Pancreas (tissue), 10 donors: ENCODE results near the gene DEDD. TPM values are rescaled to one million over a fixed set of nuclear protein-coding genes. Genes with fewer than 3 reads are reported as not detected.
A peak's percentile ranks its signal among the peaks of the same experiment; 100 is the strongest.

Experiments used
- ATAC-seq, 4 donors: fragments of 200-7000 bp; cut with Tn5 transposase; one replicate each; pipeline versions ENCODE4 v1.8.0 to v1.9.1; 2020; ENCODE audit warnings: mild to moderate bottlenecking in 4 of 4, moderate library complexity in 4 of 4
- DNase-seq, 6 donors: peaks; one replicate each; pipeline ENCODE4 v3.0.0-alpha.2; 2020
- FAIRE-seq: peaks from 2 replicates; lab custom pipeline; 2012; peaks lifted over from hg19 to GRCh38; lab: Jason Lieb, UNC
- H3K27ac ChIP-seq, 4 donors: fragments of 200-600 bp; sonication (generic); 1 replicate in 3 of 4; 2 replicates in 1 of 4; pipeline versions ENCODE4 v1.5.0 to v1.8.0; 2020
- H3K27me3 ChIP-seq, 4 donors: fragments of 200-600 bp; one replicate each; pipeline ENCODE4 v1.8.0; 2021
- H3K36me3 ChIP-seq, 3 donors: fragments of 200-600 bp; sonication (generic) in 1 of 3; one replicate each; pipeline versions ENCODE4 v1.5.0 to v1.8.0; 2020 to 2021
- H3K4me1 ChIP-seq, 3 donors: fragments of 200-600 bp; one replicate each; pipeline ENCODE4 v1.8.0; 2021
- H3K4me3 ChIP-seq, 4 donors: fragments of 200-600 bp; sonication (generic) in 2 of 4; one replicate each; pipeline versions ENCODE4 v1.5.0 to v1.8.0; 2020 to 2021
- H3K9me3 ChIP-seq, 4 donors: fragments of 200-600 bp; one replicate each; pipeline ENCODE4 v1.8.0; 2021
- WGBS, 2 donors: extraction: QIAGEN DNeasy Blood & Tissue Kit; methylation state at CpG; one replicate each; pipeline ENCODE4 v1.1.7; 2013; 5-methylcytosine and 5-hydroxymethylcytosine counted together
- intact Hi-C, 3 donors: fragments of 100-400 bp; cut with DNase I; formaldehyde crosslinking; loops; one replicate each; pipeline versions ENCODE4 v1.11.1 to v1.14.2; 2022
- polyA plus RNA-seq, 2 donors: library from polyadenylated mRNA; stranded (reverse); fragments of 200-250 nt; gene quantifications; one replicate each; pipeline ENCODE4 v1.2.3, GENCODE V29; 2013
- total RNA-seq, 6 donors: library from RNA; stranded (reverse); fragmentation: NEBNext Ultra II Directional in 4 of 6; extraction: Animal tissue kit (Norgen Biotek cat#: 25700) in 4 of 6; gene quantifications; one replicate each; pipeline versions ENCODE4 v1.2.1 to v1.2.4, GENCODE V29; 2021 to 2023
- TF ChIP-seq, protein P1 (sequence below), 4 donors: fragments of 200-600 bp; sonication (generic) in 3 of 4; IDR thresholded peaks; one replicate each; pipeline versions ENCODE4 v1.5.0 to v1.8.0; 2021; ENCODE audit warnings: antibody characterized with exemption in 4 of 4
- donor health status: healthy with polysubstance abuse.
- donor health status: DM: no; HTN: no; CAD: no; lungs with moderate emphysema.
- donor health status: DM: no; HTN: no; CAD: no.
- donor health status: control.
- donor health status: control.
- donor health status: Bipolar disorder and iron deficiency.
- donor health status: DM: yes; HTN: yes; CAD: no.
- donor health status: DM: no; HTN: no; CAD: no.
- donor health status: DM: no; HTN: no; CAD: no.
- donor health status: DM: yes; HTN: yes; CAD: no.

Gene DEDD
- total and polyA plus RNA-seq, 8 donors, result 11.1 to 20.8 (median 15.6) TPM

DNA sequence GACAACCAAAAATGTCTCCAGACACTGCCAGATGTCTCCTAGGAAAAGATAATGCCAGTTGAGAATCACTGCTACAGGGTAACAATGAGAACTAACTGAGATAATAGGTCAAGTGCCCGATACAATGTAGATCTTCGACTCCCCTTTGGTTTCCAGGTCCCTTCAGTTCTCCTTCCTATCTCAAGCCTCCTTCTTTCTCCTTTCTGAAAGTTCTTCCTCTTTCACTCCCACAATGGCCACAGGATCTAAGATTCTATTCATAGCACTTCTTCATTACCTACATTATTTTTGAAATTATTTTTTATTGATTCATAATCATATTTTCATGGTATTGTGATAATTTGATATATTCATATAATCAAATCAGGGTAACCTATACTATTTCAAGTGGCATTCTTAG lies 20.9 kb downstream of the DEDD start:
- Histone ChIP-seq H3K27me3 (no peaks in the 10 kb centered on the region), H3K36me3 (no peaks in the 10 kb centered on the region), H3K4me3 (no peak overlapping the region), H3K9me3 (no peaks in the 10 kb centered on the region), H3K27ac (no peak overlapping the region), H3K4me1 (peaks cover 16 to 25% (median 22%) of the 10 kb centered on the region in 3 donors)
- no peak for ATAC-seq
- FAIRE-seq, result no peak
- 91% methylated on average over 2 of the region's 2 CpGs for WGBS, 2 donors
- intact Hi-C loops, result no loop called here
- no peak for DNase-seq
- TF ChIP-seq, protein P1, sequence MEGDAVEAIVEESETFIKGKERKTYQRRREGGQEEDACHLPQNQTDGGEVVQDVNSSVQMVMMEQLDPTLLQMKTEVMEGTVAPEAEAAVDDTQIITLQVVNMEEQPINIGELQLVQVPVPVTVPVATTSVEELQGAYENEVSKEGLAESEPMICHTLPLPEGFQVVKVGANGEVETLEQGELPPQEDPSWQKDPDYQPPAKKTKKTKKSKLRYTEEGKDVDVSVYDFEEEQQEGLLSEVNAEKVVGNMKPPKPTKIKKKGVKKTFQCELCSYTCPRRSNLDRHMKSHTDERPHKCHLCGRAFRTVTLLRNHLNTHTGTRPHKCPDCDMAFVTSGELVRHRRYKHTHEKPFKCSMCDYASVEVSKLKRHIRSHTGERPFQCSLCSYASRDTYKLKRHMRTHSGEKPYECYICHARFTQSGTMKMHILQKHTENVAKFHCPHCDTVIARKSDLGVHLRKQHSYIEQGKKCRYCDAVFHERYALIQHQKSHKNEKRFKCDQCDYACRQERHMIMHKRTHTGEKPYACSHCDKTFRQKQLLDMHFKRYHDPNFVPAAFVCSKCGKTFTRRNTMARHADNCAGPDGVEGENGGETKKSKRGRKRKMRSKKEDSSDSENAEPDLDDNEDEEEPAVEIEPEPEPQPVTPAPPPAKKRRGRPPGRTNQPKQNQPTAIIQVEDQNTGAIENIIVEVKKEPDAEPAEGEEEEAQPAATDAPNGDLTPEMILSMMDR (IDR thresholded peaks at IDR 0.05), result no peak

DNA sequence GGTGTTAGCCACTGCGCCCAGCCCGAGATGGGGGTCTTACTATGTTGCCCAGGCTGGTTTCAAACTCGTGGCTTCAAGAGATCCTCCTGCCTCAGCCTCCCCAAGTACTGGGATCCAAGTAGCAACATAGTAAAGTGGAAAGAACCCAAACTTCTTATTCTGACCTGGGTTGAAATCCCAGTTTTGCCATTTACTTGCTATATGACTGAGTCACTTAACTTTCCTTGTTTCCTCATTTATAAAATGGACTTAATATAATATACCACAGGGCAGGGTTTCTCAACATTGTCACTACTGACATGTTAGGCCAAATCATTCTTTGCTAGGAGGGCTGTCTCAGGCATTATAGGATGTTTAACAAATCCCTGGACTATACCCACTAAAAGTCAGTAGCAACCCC lies 21.4 kb downstream of the DEDD start:
- Histone ChIP-seq H3K4me3 (no peak overlapping the region), H3K27me3 (no peaks in the 10 kb centered on the region), H3K36me3 (no peaks in the 10 kb centered on the region), H3K9me3 (no peaks in the 10 kb centered on the region), H3K4me1 (peaks cover 12 to 22% (median 21%) of the 10 kb centered on the region in 3 donors), H3K27ac (no peak overlapping the region)
- intact Hi-C loops, result no loop called here
- FAIRE-seq (no peak), ATAC-seq (no peak), DNase-seq (no peak)
- 88 to 96% methylated on average over 3 of the region's 3 CpGs for WGBS, 2 donors
- TF ChIP-seq, protein P1 (IDR thresholded peaks at IDR 0.05), result no peak

DNA sequence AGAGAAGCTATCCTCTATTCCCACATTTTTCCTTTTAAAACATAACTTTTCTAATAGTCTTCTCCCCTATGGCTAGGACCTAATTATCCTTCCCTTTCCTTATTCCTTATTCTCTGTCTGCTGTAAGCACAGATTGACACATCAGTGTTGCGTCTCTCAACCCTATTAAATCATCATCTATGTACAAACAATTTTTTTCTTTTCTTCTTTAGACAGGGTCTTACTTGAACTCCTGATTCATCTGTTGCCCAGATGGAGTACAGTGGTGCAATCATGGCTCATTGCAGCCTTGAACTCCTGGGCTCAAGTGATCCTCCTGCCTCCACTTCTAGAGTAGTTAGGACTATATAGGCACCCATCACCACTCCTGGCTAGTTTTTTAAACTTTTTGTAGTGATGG lies 26.0 kb downstream of the DEDD start:
- DNase-seq (no peak), ATAC-seq (no peak), FAIRE-seq (no peak)
- H3K4me1 ChIP-seq, result no peaks in the 10 kb centered on the region
- intact Hi-C loops, result no loop called here
- TF ChIP-seq, protein P1 (IDR thresholded peaks at IDR 0.05), result no peak
- no peak overlapping the region for H3K27ac ChIP-seq
- no peaks in the 10 kb centered on the region for H3K27me3 ChIP-seq
- H3K9me3 ChIP-seq, result no peaks in the 10 kb centered on the region
- H3K4me3 ChIP-seq, result no peak overlapping the region
- WGBS, 2 donors, result 97 to 100% methylated on average over 1 of the region's 1 CpG
- H3K36me3 ChIP-seq, result peaks cover 0 to 8% (median 0%) of the 10 kb centered on the region in 3 donors

DNA sequence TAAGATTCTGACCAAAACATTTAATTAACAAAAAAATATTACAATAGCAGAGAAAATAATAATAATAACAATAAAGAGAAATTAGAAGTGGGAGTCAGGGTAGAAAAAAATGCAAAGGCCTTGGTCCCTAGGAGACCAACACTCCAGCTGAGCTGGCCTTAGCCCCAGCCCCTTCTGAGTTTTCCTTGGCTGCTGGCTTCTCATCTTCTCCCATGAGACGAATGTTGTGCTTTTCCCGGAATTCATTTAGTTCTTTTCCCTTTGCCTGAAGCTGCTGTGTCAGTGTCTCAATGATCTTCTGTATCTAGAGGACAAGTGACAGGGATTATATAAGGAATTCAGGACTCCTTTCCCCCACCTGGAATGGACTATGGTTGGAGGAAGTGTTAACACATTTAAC lies 31.9 kb downstream of the DEDD start:
- WGBS, 2 donors, result 75 to 86% methylated on average over 2 of the region's 2 CpGs
- H3K4me3 ChIP-seq, result no peak overlapping the region
- H3K4me1 ChIP-seq, result peaks cover 0 to 10% (median 3%) of the 10 kb centered on the region in 3 donors
- no peak for FAIRE-seq
- H3K27ac ChIP-seq, result no peak overlapping the region
- ATAC-seq, result no peak
- TF ChIP-seq, protein P1 (IDR thresholded peaks at IDR 0.05), result no peak
- DNase-seq, result no peak
- intact Hi-C loops, result no loop called here
- H3K36me3 ChIP-seq, result peaks cover 0 to 9% (median 0%) of the 10 kb centered on the region in 3 donors
- H3K9me3 ChIP-seq, result no peaks in the 10 kb centered on the region
- no peaks in the 10 kb centered on the region for H3K27me3 ChIP-seq

DNA sequence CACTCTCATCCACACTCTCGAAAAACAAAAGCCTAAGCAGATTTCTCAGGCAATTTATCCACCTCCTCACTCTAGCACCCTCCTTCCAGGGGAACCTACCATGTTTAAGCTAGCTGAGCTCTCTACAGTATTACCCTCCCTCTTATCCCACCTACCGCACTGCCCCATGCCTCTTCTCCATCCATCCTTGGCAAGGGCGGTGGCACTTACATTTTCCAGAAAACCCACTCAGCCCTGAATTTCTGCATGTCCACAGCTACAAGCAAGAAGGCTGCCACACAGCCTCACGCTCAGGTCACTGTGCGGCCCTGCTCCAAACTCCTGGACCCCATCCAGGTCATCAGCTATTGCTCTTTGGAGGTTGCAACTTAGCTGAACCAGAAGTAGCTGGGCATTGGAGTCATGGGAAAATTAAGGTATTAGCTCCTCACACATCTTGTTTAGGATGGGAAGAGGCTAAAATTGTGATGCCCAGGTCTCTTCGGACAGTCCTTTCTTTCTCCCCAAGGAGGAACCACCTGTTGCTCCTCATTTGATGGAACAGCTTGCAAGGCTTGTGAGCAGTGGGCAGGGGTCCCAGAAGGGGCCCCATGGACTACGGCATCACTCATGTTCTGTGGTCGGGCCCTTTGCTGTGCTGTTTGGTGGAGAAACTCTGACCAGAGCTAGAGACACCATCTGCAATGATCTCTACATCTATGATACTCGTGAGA lies 33.2 kb downstream of the DEDD start:
- Histone ChIP-seq H3K9me3 (no peaks in the 10 kb centered on the region), H3K4me1 (peaks cover 0 to 10% (median 3%) of the 10 kb centered on the region in 3 donors), H3K4me3 (peak overlapping the region in 3 of 4 donors; percentile 69 to 86 (median 83)), H3K27ac (no peak overlapping the region), H3K36me3 (peaks cover 0 to 9% (median 0%) of the 10 kb centered on the region in 3 donors), H3K27me3 (no peaks in the 10 kb centered on the region)
- 53 to 61% methylated on average over 9 of the region's 9 CpGs for WGBS, 2 donors
- TF ChIP-seq, protein P1 (IDR thresholded peaks at IDR 0.05), result no peak
- FAIRE-seq, result no peak
- no peak for ATAC-seq
- intact Hi-C loops, result loop anchor here in 1 of 3 donors (10.0 kb wide), 1 partner anchor 104 kb away; no protein-coding TSS in a partner anchor
- no peak for DNase-seq
